AG10803 (cell line): ENCODE measurements around the gene CDH23.

Source experiments
- DNase-seq: peaks from one replicate; pipeline ENCODE4 v3.0.0; 2010; ENCODE audit warnings: low read depth
- H3K4me3 ChIP-seq: 2 replicates; pipeline ENCODE4 v1.5.1; 2011; ENCODE audit warnings: mild to moderate bottlenecking, low read length, control low read depth
- CTCF ChIP-seq: conservative IDR thresholded peaks from 2 replicates; pipeline ENCODE4 v1.5.1; 2011; ENCODE audit warnings: mild to moderate bottlenecking, low read length, control low read depth, inconsistent platforms

The CDH23 gene

GRCh38 chr10:71475243-71475871 is 78.6 kb downstream of the CDH23 start:
- TF ChIP-seq CTCF, result no peak
- no peak overlapping the region for H3K4me3 ChIP-seq
- DNase-seq, result no peak

GRCh38 chr10:71476228-71477011 is 79.7 kb downstream of the CDH23 start:
- TF ChIP-seq CTCF, result no peak
- DNase-seq, result no peak
- H3K4me3 ChIP-seq, result no peak overlapping the region

- no peak overlapping the region for H3K4me3 ChIP-seq
- no peak for DNase-seq
- no peak for TF ChIP-seq CTCF
Measured at GRCh38 chr10:71478173-71478572, 81.5 kb downstream of the CDH23 start.

- no peak overlapping the region for H3K4me3 ChIP-seq
- no peak for DNase-seq
- no peak for TF ChIP-seq CTCF
Measured at GRCh38 chr10:71478813-71479365, 82.2 kb downstream of the CDH23 start.

GRCh38 chr10:71479831-71480230 is 83.1 kb downstream of the CDH23 start:
- no peak for TF ChIP-seq CTCF
- DNase-seq, result no peak
- no peak overlapping the region for H3K4me3 ChIP-seq

GRCh38 chr10:71480662-71481061 is 83.9 kb downstream of the CDH23 start:
- H3K4me3 ChIP-seq, result no peak overlapping the region
- no peak for DNase-seq
- TF ChIP-seq CTCF, result no peak
